Tibial nerve (tissue), 4 donors: Measurements from ENCODE around the gene RPEL1. TPM values are rescaled to one million over a fixed set of nuclear protein-coding genes. Genes with fewer than 3 reads are reported as not detected.
"Not testable (repeated sequence)": the region's sequence is repeated elsewhere in the genome, so short reads cannot be mapped to it uniquely, and the experiment has no call there.

ENCODE experiments used
- DNase-seq, 2 donors: peaks; one replicate each; pipeline ENCODE4 v3.0.0-alpha.2; 2019; ENCODE audit warnings: low spot score in 2 of 2
- H3K27ac ChIP-seq, 4 donors: fragments of 200-600 bp; sonication (generic) in 3 of 4; one replicate each; pipeline ENCODE4 v1.5.1; 2017 to 2019; ENCODE audit warnings: mild to moderate bottlenecking in 1 of 4
- H3K27me3 ChIP-seq, 2 donors: fragments of 200-600 bp; sonication (generic) in 1 of 2; one replicate each; pipeline versions ENCODE4 v1.5.1 to v1.6.0; 2017 to 2019
- H3K36me3 ChIP-seq, 3 donors: fragments of 200-600 bp; sonication (generic); one replicate each; pipeline ENCODE4 v1.5.1; 2018 to 2019
- H3K4me1 ChIP-seq, 4 donors: fragments of 200-600 bp; sonication (generic) in 3 of 4; one replicate each; pipeline ENCODE4 v1.5.1; 2017 to 2019
- H3K4me3 ChIP-seq, 4 donors: fragments of 200-600 bp; sonication (generic) in 3 of 4; one replicate each; pipeline ENCODE4 v1.5.1; 2017 to 2019; ENCODE audit warnings: mild to moderate bottlenecking in 1 of 4, moderate library complexity in 1 of 4
- H3K9me3 ChIP-seq, 4 donors: fragments of 200-600 bp; sonication (generic) in 3 of 4; one replicate each; pipeline ENCODE4 v1.5.1; 2017 to 2019
- EP300 ChIP-seq, 2 donors: sonication (generic); formaldehyde crosslinking; IDR thresholded peaks; one replicate each; pipeline ENCODE4 v1.6.1; 2017; ENCODE audit warnings: antibody characterized with exemption in 2 of 2, mild to moderate bottlenecking in 1 of 2
- POLR2A ChIP-seq, 2 donors: fragments of 450-650 bp; IDR thresholded peaks; one replicate each; pipeline ENCODE4 v1.6.1; 2017; ENCODE audit warnings: antibody characterized with exemption in 2 of 2, mild to moderate bottlenecking in 2 of 2, moderate library complexity in 2 of 2
- WGBS, 2 donors: methylation state at CpG; one replicate each; pipeline ENCODE4 v1.1.5; 2018; 5-methylcytosine and 5-hydroxymethylcytosine counted together
- total RNA-seq, 4 donors: library from RNA; depleted of rRNA; stranded (reverse); fragments of >200 nt; gene quantifications; one replicate each; pipeline ENCODE4 v1.1.0, GENCODE V29; 2016
- TF ChIP-seq, protein P1 (sequence below), 5 experiments: fragments of 200-600 bp in 3 of 5; fragments of 450-650 bp in 2 of 5; sonication (generic) in 3 of 5; IDR thresholded peaks; one replicate each; pipeline ENCODE4 v1.5.1; 2016 to 2019; ENCODE audit warnings: antibody characterized with exemption in 5 of 5, mild to moderate bottlenecking in 3 of 5, moderate library complexity in 2 of 5

RPEL1 gene
- total RNA-seq, 4 donors from 2014 or later: not detected

DNA sequence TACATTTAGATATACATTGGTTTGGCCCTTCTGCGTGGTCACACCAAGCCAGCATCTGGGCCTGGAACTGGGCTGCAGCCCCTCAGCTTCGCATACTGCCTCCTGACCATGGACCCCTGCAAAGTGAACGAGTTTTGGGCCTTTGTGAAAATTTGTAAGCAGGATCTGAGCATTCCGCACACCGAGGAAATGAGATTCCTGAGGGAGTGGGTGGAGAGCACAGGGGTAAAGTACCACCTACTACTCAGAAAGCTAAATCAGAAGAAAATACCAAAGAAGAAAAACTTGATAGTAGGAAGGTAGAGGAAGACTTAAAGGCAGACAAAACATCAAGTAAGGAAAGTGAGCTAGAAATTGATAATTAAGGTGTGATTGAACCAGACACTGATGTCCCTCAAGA is 30.1 kb upstream of the RPEL1 start:
- H3K27me3 ChIP-seq: no peaks in the 10 kb centered on the region

DNA sequence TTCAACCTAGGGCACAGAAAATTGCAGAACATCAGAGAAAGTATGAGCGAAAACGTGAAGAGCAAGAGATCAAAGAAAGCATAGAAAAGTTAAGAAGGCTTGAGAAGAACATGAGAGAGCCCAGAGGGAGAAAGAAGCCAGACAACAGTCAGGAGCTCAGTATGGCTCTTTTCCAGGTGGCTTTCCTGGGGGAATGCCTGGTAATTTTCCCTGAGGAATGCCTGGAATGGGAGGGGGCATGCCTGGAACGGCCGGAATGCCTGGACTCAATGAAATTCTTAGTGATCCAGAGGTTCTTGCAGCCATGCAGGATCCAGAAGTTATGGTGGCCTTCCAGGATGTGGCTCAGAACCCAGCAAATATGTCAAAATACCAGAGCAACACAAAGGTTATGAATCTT is 29.3 kb upstream of the RPEL1 start:
- not testable (repeated sequence) for H3K27me3 ChIP-seq, H3K36me3 ChIP-seq, H3K27ac ChIP-seq, DNase-seq, H3K9me3 ChIP-seq, H3K4me3 ChIP-seq, H3K4me1 ChIP-seq
- 48 to 53% methylated on average over 4 of the region's 4 CpGs for WGBS, 2 donors

More for the DNA sequence above, 30.1 kb upstream of the RPEL1 start:
- no peak overlapping the region for H3K27ac ChIP-seq
- no peaks in the 10 kb centered on the region for H3K4me1 ChIP-seq
- TF ChIP-seq EP300 (IDR thresholded peaks at IDR 0.05) (no peak), POLR2A (IDR thresholded peaks at IDR 0.05) (no peak)
- TF ChIP-seq, protein P1, sequence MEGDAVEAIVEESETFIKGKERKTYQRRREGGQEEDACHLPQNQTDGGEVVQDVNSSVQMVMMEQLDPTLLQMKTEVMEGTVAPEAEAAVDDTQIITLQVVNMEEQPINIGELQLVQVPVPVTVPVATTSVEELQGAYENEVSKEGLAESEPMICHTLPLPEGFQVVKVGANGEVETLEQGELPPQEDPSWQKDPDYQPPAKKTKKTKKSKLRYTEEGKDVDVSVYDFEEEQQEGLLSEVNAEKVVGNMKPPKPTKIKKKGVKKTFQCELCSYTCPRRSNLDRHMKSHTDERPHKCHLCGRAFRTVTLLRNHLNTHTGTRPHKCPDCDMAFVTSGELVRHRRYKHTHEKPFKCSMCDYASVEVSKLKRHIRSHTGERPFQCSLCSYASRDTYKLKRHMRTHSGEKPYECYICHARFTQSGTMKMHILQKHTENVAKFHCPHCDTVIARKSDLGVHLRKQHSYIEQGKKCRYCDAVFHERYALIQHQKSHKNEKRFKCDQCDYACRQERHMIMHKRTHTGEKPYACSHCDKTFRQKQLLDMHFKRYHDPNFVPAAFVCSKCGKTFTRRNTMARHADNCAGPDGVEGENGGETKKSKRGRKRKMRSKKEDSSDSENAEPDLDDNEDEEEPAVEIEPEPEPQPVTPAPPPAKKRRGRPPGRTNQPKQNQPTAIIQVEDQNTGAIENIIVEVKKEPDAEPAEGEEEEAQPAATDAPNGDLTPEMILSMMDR (IDR thresholded peaks at IDR 0.05): no peak
- H3K9me3 ChIP-seq: peaks cover 0 to 15% (median 0%) of the 10 kb centered on the region in 4 donors
- no peaks in the 10 kb centered on the region for H3K36me3 ChIP-seq
- WGBS, 2 donors: 72 to 83% methylated on average over 5 of the region's 5 CpGs
- H3K4me3 ChIP-seq: no peak overlapping the region
- DNase-seq: no peak

DNA sequence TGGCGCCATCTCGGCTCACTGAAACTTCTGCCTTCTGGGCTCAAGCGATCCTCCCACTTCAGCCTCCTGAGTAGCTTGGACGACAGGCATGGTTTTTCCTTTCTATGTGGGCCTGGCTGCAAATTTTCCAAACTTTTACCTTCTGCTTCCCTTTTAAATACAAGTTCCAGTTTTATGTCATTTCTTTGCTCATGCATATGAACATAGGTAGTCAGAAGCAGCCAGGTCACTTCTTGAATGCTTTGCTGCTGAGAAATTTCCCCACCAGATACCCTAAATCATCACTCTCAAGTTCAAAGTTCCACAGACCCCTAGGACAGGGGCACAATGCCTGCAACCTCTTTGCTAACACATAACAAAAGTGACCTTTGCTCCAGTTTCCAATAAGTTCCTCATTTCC is 21.6 kb upstream of the RPEL1 start:
- Histone ChIP-seq H3K27me3 (no peaks in the 10 kb centered on the region), H3K4me1 (no peaks in the 10 kb centered on the region), H3K27ac (no peak overlapping the region), H3K36me3 (peaks cover 0 to 3% (median 0%) of the 10 kb centered on the region in 3 donors), H3K4me3 (no peak overlapping the region), H3K9me3 (peaks cover 0 to 32% (median 4%) of the 10 kb centered on the region in 4 donors)
- DNase-seq: no peak
- TF ChIP-seq EP300 (IDR thresholded peaks at IDR 0.05): no peak
- no peak for TF ChIP-seq POLR2A (IDR thresholded peaks at IDR 0.05)
- TF ChIP-seq, protein P1 (IDR thresholded peaks at IDR 0.05): no peak
- WGBS, 2 donors: 92 to 94% methylated on average over 4 of the region's 4 CpGs

DNA sequence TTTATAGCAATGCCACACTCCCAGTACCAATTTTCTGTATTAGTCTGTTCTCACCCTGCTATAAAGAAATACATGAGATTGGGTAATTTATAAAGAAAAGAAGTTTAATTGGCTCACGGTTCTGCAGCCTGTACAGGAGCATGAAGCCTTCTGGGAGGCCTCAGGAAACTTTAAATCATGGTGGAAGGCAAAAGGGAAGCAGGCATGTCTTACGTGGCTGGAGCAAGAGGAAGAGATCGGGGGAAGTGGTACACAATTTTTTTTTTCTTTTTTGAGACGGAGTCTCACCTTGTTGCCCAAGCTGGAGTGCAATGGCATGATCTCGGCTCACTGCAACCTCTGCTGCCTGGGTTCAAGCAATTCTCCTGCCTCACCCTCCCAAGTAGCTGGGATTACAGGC is 21.0 kb upstream of the RPEL1 start:
- WGBS, 2 donors: 76 to 82% methylated on average over 5 of the region's 5 CpGs
- not testable (repeated sequence) for H3K27ac ChIP-seq, H3K4me1 ChIP-seq, H3K36me3 ChIP-seq, H3K4me3 ChIP-seq, H3K27me3 ChIP-seq, DNase-seq
- peaks cover 0 to 32% (median 4%) of the 10 kb centered on the region in 4 donors for H3K9me3 ChIP-seq

DNA sequence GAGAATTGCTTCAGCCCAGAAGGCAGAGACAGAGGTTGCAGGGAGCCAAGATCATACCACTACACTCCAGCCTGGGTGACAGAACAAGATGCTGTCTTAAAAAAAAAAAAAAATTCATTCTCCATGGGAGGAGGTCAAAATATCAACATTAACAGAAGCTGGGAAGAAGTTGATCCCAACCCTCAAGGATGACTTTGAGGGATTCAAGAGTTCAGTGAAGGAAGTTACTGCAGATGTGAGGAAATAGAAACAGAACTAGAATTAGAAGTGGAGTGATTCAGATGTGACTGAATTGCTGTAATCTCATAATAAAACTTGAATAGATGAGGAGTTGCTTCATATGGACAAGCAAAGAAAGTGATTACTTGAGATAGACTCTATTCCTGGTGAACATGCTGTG is 19.7 kb upstream of the RPEL1 start:
- Histone ChIP-seq H3K4me1 (peaks cover 0 to 5% (median 0%) of the 10 kb centered on the region in 4 donors), H3K27ac (no peak overlapping the region), H3K27me3 (no peaks in the 10 kb centered on the region), H3K9me3 (peaks cover 0 to 32% (median 4%) of the 10 kb centered on the region in 4 donors), H3K36me3 (peaks cover 0 to 3% (median 0%) of the 10 kb centered on the region in 3 donors), H3K4me3 (no peak overlapping the region)
- TF ChIP-seq POLR2A (IDR thresholded peaks at IDR 0.05) (no peak), EP300 (IDR thresholded peaks at IDR 0.05) (no peak)
- TF ChIP-seq, protein P1 (IDR thresholded peaks at IDR 0.05): no peak
- no peak for DNase-seq

DNA sequence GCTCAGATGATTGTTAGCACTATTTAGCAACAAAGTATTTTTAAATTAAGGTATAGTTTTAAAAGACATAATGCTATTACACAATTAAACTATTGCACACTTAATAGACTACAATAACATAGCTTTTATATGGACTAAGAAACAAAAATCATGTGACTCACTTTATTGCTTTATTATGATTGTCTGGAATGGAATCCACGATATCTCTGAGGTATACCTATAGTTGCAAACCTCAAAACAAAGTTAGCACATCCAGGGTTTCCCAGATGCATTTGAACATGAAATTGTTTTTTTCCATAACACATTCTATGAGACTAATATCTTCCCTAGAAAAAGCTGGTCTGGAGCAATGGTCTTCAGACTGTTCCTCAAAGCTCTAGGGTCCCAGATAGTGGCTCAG is 18.3 kb upstream of the RPEL1 start:
- H3K4me1 ChIP-seq: peaks cover 0 to 6% (median 0%) of the 10 kb centered on the region in 4 donors
- peaks cover 0 to 3% (median 0%) of the 10 kb centered on the region in 3 donors for H3K36me3 ChIP-seq
- WGBS, 2 donors: 83 to 84% methylated on average over 1 of the region's 1 CpG
- no peak for DNase-seq
- no peak overlapping the region for H3K4me3 ChIP-seq
- TF ChIP-seq EP300 (IDR thresholded peaks at IDR 0.05) (no peak), POLR2A (IDR thresholded peaks at IDR 0.05) (no peak)
- TF ChIP-seq, protein P1 (IDR thresholded peaks at IDR 0.05): no peak
- no peak overlapping the region for H3K27ac ChIP-seq
- no peaks in the 10 kb centered on the region for H3K27me3 ChIP-seq
- H3K9me3 ChIP-seq: peaks cover 0 to 26% (median 4%) of the 10 kb centered on the region in 4 donors
